HFF-Myc (cell line): ENCODE data around the gene IL1RAPL1.
"Not testable (repeated sequence)": the region's sequence is repeated elsewhere in the genome, so short reads cannot be mapped to it uniquely, and the experiment has no call there.

Experiments used
- DNase-seq: peaks from one replicate; pipeline ENCODE4 v3.0.0-alpha.2; 2011; ENCODE audit warnings: low read depth; ENCODE audit errors: extremely low read depth
- H3K4me3 ChIP-seq: replicated peaks from 2 replicates; pipeline ENCODE4 v1.5.1; 2011; ENCODE audit warnings: low read depth, mild to moderate bottlenecking, control low read depth, low read length
- CTCF ChIP-seq: IDR thresholded peaks from 2 replicates; pipeline ENCODE4 v1.5.1; 2012; ENCODE audit warnings: mild to moderate bottlenecking, low read depth, low read length, control low read depth; ENCODE audit errors: missing control alignments

IL1RAPL1 gene

DNA sequence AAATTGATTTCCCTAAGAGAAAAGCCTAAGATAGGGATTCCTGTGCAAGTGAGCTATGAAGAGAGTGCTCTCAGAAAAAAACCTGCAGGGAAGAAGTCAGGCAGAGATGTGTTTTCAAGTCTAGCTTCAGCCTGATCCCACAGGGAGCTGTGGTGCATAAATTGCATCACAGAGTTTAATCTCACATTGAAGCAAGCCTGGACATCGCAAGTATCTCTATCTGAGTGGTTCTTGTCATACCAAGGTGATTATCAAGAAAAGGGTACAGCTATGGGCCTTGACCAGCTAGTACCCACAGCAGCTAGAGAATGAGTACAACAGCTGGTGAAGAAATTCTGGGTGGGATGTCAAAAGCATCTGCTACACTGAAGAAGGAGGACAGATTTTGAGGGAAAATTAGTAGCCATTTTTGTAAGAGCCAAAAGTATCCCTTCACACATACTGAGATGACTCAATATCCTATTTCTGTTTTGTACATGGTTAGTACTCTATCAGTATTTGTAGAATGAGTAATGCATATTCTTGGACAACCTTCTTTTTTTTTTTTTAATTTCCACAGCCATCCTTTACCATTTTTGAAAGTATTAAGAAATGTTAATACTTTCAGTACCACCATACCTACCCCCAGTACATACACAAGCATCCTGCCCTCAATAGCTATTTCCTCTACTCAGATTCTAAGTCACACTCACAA, 708.9 kb downstream of the IL1RAPL1 start:
- no peak for TF ChIP-seq CTCF
- no peak overlapping the region for H3K4me3 ChIP-seq
- no peak for DNase-seq

- H3K4me3 ChIP-seq = no peak overlapping the region
- TF ChIP-seq CTCF = no peak
- DNase-seq = peak; percentile 2
Measured at GRCh38 chrX:29297171-29297800, 710.0 kb downstream of the IL1RAPL1 start.

- peak; percentile 4 for DNase-seq
- TF ChIP-seq CTCF = no peak
- no peak overlapping the region for H3K4me3 ChIP-seq
Measured at GRCh38 chrX:29299684-29300083, 712.4 kb downstream of the IL1RAPL1 start.

GRCh38 chrX:29308726-29309125, 721.5 kb downstream of the IL1RAPL1 start:
- DNase-seq = no peak
- no peak overlapping the region for H3K4me3 ChIP-seq
- TF ChIP-seq CTCF = no peak

DNA sequence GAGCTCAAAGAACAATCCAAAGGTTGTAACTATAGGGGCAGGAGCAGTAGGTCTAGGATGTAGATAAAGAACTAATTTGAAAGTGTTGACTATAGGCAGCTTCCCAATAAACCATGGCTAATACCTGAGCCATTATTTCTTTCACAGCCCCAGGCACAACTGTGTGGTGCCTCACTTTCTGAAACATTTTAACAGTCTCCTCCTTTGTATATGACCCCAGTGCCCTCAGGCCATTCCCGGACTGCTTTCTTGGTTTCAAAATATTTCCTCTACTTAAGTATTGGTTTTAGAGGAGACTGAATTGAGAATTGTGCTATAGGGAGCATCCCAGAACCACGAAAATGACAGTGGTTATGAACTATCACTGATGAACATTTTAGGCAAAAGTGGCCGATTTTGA, 728.7 kb downstream of the IL1RAPL1 start:
- DNase-seq = no peak
- H3K4me3 ChIP-seq = no peak overlapping the region
- TF ChIP-seq CTCF = no peak

DNA sequence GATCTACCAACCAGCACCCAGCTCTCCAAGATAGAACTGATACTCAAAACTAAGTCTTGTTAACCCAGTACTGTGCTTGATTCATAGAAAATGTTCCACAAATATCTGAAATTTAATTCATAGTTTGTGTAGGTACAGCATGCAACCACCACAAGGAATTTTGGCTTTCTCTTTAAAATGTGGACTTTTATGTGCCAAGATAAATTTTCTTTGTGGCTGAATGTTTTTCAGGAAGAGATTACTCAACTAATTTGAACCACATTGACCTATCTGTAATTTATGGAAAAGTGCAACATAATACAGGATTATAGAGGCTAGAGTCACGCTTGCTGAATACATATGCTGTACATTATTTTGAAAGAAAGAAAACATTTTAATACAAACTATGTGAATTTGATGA, 730.8 kb downstream of the IL1RAPL1 start:
- DNase-seq = peak; percentile 38
- TF ChIP-seq CTCF = no peak
- H3K4me3 ChIP-seq = no peak overlapping the region

- not testable (repeated sequence) for DNase-seq, H3K4me3 ChIP-seq
Measured at GRCh38 chrX:29332429-29332828, 745.2 kb downstream of the IL1RAPL1 start.

DNA sequence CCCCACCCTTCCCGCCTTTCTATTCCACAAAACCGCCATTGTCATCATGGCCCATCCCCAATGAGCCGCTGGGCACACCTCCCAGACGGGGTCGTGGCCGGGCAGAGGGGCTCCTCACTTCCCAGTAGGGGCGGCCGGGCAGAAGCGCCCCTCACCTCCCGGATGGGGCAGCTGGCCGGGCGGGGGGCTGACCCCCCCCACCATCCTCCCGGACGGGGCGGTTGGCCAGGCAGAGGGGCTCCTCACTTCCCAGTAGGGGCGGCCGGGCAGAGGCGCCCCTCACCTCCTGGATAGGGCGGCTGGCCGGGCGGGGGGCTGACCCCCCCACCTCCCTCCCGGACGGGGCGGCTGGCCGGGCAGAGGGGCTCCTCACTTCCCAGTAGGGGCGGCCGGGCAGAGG, 745.8 kb downstream of the IL1RAPL1 start:
- not testable (repeated sequence) for H3K4me3 ChIP-seq, DNase-seq
